Measurements from ENCODE around the gene ETV7. TPM values are rescaled to one million over a fixed set of nuclear protein-coding genes. Genes with fewer than 3 reads are reported as not detected.

The ETV7 gene
- total RNA-seq, 4 donors from 2014 or later = 3.3 to 12.1 (median 9.9) TPM

- no peaks in the 10 kb centered on the region for H3K27me3 ChIP-seq
- no peak for DNase-seq
- H3K27ac ChIP-seq = no peak overlapping the region
- no peak overlapping the region for H3K4me3 ChIP-seq
- TF ChIP-seq POLR2A (IDR thresholded peaks at IDR 0.05) (no peak), CTCF (IDR thresholded peaks at IDR 0.05) (no peak)
- no peaks in the 10 kb centered on the region for H3K9me3 ChIP-seq
- no peaks in the 10 kb centered on the region for H3K36me3 ChIP-seq
- peaks cover 0 to 12% (median 4%) of the 10 kb centered on the region in 4 donors for H3K4me1 ChIP-seq
Observed at GRCh38 chr6:36383606-36384005, 3.9 kb downstream of the ETV7 start.

GRCh38 chr6:36382976-36383375, 4.5 kb downstream of the ETV7 start:
- Histone ChIP-seq H3K36me3 (no peaks in the 10 kb centered on the region), H3K27me3 (no peaks in the 10 kb centered on the region), H3K4me3 (no peak overlapping the region), H3K4me1 (peaks cover 0 to 11% (median 2%) of the 10 kb centered on the region in 4 donors), H3K27ac (no peak overlapping the region), H3K9me3 (no peaks in the 10 kb centered on the region)
- no peak for DNase-seq
- TF ChIP-seq CTCF (IDR thresholded peaks at IDR 0.05) (no peak), POLR2A (IDR thresholded peaks at IDR 0.05) (no peak)

- no peaks in the 10 kb centered on the region for H3K4me1 ChIP-seq
- no peaks in the 10 kb centered on the region for H3K36me3 ChIP-seq
- H3K27ac ChIP-seq = no peak overlapping the region
- H3K27me3 ChIP-seq = no peaks in the 10 kb centered on the region
- TF ChIP-seq POLR2A (IDR thresholded peaks at IDR 0.05) (no peak), CTCF (IDR thresholded peaks at IDR 0.05) (no peak)
- DNase-seq = no peak
- H3K4me3 ChIP-seq = no peak overlapping the region
- no peaks in the 10 kb centered on the region for H3K9me3 ChIP-seq
Observed at GRCh38 chr6:36381502-36382389, 5.7 kb downstream of the ETV7 start.

GRCh38 chr6:36380166-36380565, 7.3 kb downstream of the ETV7 start:
- Histone ChIP-seq H3K36me3 (no peaks in the 10 kb centered on the region), H3K4me3 (no peak overlapping the region), H3K9me3 (no peaks in the 10 kb centered on the region), H3K27ac (no peak overlapping the region), H3K27me3 (no peaks in the 10 kb centered on the region), H3K4me1 (no peaks in the 10 kb centered on the region)
- no peak for TF ChIP-seq POLR2A (IDR thresholded peaks at IDR 0.05)
- TF ChIP-seq CTCF (IDR thresholded peaks at IDR 0.05) = no peak
- no peak for DNase-seq

- no peaks in the 10 kb centered on the region for H3K4me1 ChIP-seq
- DNase-seq = no peak
- no peak overlapping the region for H3K27ac ChIP-seq
- H3K36me3 ChIP-seq = no peaks in the 10 kb centered on the region
- no peaks in the 10 kb centered on the region for H3K27me3 ChIP-seq
- H3K9me3 ChIP-seq = no peaks in the 10 kb centered on the region
- TF ChIP-seq POLR2A (IDR thresholded peaks at IDR 0.05) = no peak
- TF ChIP-seq CTCF (IDR thresholded peaks at IDR 0.05) = no peak
- H3K4me3 ChIP-seq = no peak overlapping the region
Observed at GRCh38 chr6:36378936-36379335, 8.5 kb downstream of the ETV7 start.
